ENCODE data around the gene SPATA31C2.
"Not testable (repeated sequence)": the region's sequence is repeated elsewhere in the genome, so short reads cannot be mapped to it uniquely, and the experiment has no call there.

The SPATA31C2 gene

GRCh38 chr9:88138375-88138774, at the start of gene SPATA31C2:
Gene SPATA31C2, minus strand, starts transcription at chr9:88138475. Its CDS starts 29 bp downstream, at chr9:88138446.
- DNase-seq = not testable (repeated sequence)

GRCh38 chr9:88187631-88188030, 49.4 kb upstream of the SPATA31C2 start:
- peak; percentile 16 for DNase-seq

GRCh38 chr9:88186495-88187110, 48.3 kb upstream of the SPATA31C2 start:
- DNase-seq = no peak

- DNase-seq = peak; percentile 42
Observed at GRCh38 chr9:88184976-88185375, 46.7 kb upstream of the SPATA31C2 start.

GRCh38 chr9:88183798-88184495, 45.7 kb upstream of the SPATA31C2 start:
- peak; percentile 48 for DNase-seq

GRCh38 chr9:88182501-88182900, 44.2 kb upstream of the SPATA31C2 start:
- no peak for DNase-seq

- DNase-seq = no peak
Observed at GRCh38 chr9:88180081-88180765, 41.9 kb upstream of the SPATA31C2 start.

- no peak for DNase-seq
Observed at GRCh38 chr9:88179062-88179521, 40.8 kb upstream of the SPATA31C2 start.

- DNase-seq = no peak
Observed at GRCh38 chr9:88178641-88179040, 40.4 kb upstream of the SPATA31C2 start.

GRCh38 chr9:88177371-88177770, 39.1 kb upstream of the SPATA31C2 start:
- no peak for DNase-seq

- DNase-seq = peak; percentile 47
Observed at GRCh38 chr9:88174324-88174723, 36.0 kb upstream of the SPATA31C2 start.

- DNase-seq = peak; percentile 16
Observed at GRCh38 chr9:88173378-88173999, 35.2 kb upstream of the SPATA31C2 start.

- DNase-seq = no peak
Observed at GRCh38 chr9:88169700-88170099, 31.4 kb upstream of the SPATA31C2 start.

- no peak for DNase-seq
Observed at GRCh38 chr9:88168564-88168963, 30.3 kb upstream of the SPATA31C2 start.

- no peak for DNase-seq
Observed at GRCh38 chr9:88166660-88167059, 28.4 kb upstream of the SPATA31C2 start.

- no peak for DNase-seq
Observed at GRCh38 chr9:88164850-88165249, 26.6 kb upstream of the SPATA31C2 start.

GRCh38 chr9:88161144-88161543, 22.9 kb upstream of the SPATA31C2 start:
- DNase-seq = no peak

- DNase-seq = no peak
Observed at GRCh38 chr9:88143957-88144625, 5.8 kb upstream of the SPATA31C2 start.

GRCh38 chr9:88143179-88143578, 4.9 kb upstream of the SPATA31C2 start:
- DNase-seq = no peak

- DNase-seq = not testable (repeated sequence)
Observed at GRCh38 chr9:88133552-88133951, 4.7 kb downstream of the SPATA31C2 start.

- not testable (repeated sequence) for DNase-seq
Observed at GRCh38 chr9:88129556-88129955, 8.7 kb downstream of the SPATA31C2 start.

GRCh38 chr9:88127700-88128300, 10.5 kb downstream of the SPATA31C2 start:
- not testable (repeated sequence) for DNase-seq

Measured in eye (tissue), 1 donor.